ENCODE measurements around the gene RAX. TPM values are rescaled to one million over a fixed set of nuclear protein-coding genes. Genes with fewer than 3 reads are reported as not detected.

RAX gene
- total RNA-seq, 1 donor from 2014 or later: not detected

GRCh38 chr18:59233017-59233410 lies 40.2 kb downstream of the RAX start:
- Mint-ChIP-seq H3K4me3 (ENCODE audit: unreplicated experiment) (no peak overlapping the region), H3K36me3 (ENCODE audit: low read depth, unreplicated experiment) (no peaks in the 10 kb centered on the region), H3K9me3 (ENCODE audit: unreplicated experiment) (no peaks in the 10 kb centered on the region), H3K27me3 (ENCODE audit: unreplicated experiment) (no peaks in the 10 kb centered on the region), H3K27ac (ENCODE audit: unreplicated experiment) (no peak overlapping the region), H3K4me1 (ENCODE audit: unreplicated experiment) (no peaks in the 10 kb centered on the region)
- TF ChIP-seq, protein P1, sequence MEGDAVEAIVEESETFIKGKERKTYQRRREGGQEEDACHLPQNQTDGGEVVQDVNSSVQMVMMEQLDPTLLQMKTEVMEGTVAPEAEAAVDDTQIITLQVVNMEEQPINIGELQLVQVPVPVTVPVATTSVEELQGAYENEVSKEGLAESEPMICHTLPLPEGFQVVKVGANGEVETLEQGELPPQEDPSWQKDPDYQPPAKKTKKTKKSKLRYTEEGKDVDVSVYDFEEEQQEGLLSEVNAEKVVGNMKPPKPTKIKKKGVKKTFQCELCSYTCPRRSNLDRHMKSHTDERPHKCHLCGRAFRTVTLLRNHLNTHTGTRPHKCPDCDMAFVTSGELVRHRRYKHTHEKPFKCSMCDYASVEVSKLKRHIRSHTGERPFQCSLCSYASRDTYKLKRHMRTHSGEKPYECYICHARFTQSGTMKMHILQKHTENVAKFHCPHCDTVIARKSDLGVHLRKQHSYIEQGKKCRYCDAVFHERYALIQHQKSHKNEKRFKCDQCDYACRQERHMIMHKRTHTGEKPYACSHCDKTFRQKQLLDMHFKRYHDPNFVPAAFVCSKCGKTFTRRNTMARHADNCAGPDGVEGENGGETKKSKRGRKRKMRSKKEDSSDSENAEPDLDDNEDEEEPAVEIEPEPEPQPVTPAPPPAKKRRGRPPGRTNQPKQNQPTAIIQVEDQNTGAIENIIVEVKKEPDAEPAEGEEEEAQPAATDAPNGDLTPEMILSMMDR (IDR thresholded peaks at IDR 0.05; ENCODE audit: unreplicated experiment): no peak
- no peak for DNase-seq (ENCODE audit: low spot score)

DNA sequence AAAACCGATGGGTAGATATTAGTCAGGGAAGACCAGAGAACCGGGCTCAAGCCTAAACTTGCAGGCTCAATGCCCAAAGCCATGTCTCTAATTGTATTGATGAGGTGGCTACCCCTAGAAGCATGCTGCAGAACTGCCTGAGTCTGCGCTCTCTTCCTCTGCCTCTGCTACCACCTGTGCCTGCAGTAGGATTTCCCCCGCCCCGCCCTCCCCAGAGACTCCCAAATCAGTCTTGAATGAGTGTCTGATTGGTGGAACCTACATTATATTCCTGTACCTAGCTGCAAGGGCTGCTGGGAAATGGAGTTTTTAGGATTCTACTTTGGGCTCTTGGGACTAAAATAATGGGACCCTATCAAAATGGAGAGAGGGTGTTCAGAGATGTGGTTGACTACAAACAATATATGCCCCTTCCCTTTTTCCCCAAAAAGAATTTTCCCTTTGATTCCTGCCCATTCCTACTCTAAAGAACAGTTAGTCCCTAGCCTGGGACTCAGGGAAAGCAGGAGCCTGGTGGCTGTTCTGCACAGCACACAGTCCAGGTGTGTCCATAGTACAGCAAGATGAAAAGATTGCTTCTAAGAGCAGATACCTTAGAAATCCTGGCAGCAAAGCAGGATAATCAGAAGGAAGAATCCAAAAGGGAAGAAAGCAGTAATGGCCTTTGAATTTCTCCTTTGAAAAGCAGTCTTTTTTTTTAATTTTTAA lies 40.8 kb downstream of the RAX start:
- no peak overlapping the region for H3K27ac Mint-ChIP-seq (ENCODE audit: unreplicated experiment)
- TF ChIP-seq, protein P1 (IDR thresholded peaks at IDR 0.05; ENCODE audit: unreplicated experiment): no peak
- H3K36me3 Mint-ChIP-seq (ENCODE audit: low read depth, unreplicated experiment): no peaks in the 10 kb centered on the region
- no peak overlapping the region for H3K4me3 Mint-ChIP-seq (ENCODE audit: unreplicated experiment)
- H3K27me3 Mint-ChIP-seq (ENCODE audit: unreplicated experiment): no peaks in the 10 kb centered on the region
- DNase-seq (ENCODE audit: low spot score): no peak
- no peaks in the 10 kb centered on the region for H3K4me1 Mint-ChIP-seq (ENCODE audit: unreplicated experiment)
- no peaks in the 10 kb centered on the region for H3K9me3 Mint-ChIP-seq (ENCODE audit: unreplicated experiment)

GRCh38 chr18:59231877-59232276 lies 41.4 kb downstream of the RAX start:
- Mint-ChIP-seq H3K36me3 (ENCODE audit: low read depth, unreplicated experiment) (no peaks in the 10 kb centered on the region), H3K4me1 (ENCODE audit: unreplicated experiment) (no peaks in the 10 kb centered on the region), H3K27ac (ENCODE audit: unreplicated experiment) (no peak overlapping the region), H3K4me3 (ENCODE audit: unreplicated experiment) (no peak overlapping the region), H3K27me3 (ENCODE audit: unreplicated experiment) (no peaks in the 10 kb centered on the region), H3K9me3 (ENCODE audit: unreplicated experiment) (no peaks in the 10 kb centered on the region)
- DNase-seq (ENCODE audit: low spot score): no peak
- TF ChIP-seq, protein P1 (IDR thresholded peaks at IDR 0.05; ENCODE audit: unreplicated experiment): no peak

DNA sequence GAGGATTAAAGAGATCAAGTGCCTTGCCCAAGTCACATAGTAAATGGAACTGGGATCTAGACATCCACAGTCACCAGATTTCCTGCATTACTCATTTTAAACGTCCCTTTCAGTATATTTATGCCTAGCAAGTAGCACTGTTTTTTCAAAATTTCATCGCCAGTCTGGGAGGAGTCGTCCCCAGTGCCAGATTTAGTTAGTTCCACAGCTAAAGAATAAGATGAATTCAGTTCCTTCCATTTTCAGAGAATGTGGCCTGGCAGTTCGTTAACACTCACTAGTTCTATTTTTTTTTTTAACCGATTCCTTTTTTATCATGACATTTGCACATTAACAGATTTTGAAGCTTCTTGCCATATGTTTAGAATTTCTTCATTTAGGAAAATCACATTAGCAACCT lies 42.1 kb downstream of the RAX start:
- no peaks in the 10 kb centered on the region for H3K9me3 Mint-ChIP-seq (ENCODE audit: unreplicated experiment)
- TF ChIP-seq, protein P1 (IDR thresholded peaks at IDR 0.05; ENCODE audit: unreplicated experiment): no peak
- no peaks in the 10 kb centered on the region for H3K27me3 Mint-ChIP-seq (ENCODE audit: unreplicated experiment)

DNA sequence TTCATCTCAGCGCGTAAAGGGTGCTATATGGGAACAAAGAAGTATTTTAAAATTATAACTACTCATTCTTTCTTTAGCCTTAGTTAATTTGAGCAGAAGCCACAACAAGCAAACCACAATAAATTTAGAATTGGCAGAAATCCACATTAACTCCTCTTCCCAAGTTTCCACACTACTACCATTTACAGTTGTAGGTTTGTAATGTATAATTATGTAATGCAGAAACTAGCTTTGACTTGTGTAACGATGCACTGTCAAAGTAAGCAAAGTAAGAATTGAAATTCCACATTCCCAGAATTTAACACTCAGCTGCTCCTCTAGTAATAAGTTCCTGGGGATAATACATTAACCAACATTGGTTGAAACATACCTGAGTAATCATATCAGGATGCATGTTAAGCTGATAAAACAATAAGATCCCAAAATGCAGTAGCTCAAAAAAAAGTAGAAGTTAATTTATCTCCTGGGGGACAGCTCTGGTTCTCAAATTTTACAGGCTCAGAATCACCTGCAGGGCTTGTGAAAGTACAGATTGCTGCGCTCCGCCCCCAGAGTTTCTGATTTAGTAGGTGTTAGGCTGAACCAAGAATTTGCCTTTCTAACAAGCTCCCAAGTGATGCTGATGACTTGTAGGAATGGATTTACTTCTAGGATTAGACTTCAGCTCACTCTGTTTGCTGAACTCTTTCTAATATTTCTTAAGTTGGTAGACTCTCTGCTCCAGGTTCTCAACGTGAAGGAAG lies 43.4 kb downstream of the RAX start:
- Mint-ChIP-seq H3K4me1 (ENCODE audit: unreplicated experiment) (no peaks in the 10 kb centered on the region), H3K36me3 (ENCODE audit: low read depth, unreplicated experiment) (no peaks in the 10 kb centered on the region), H3K4me3 (ENCODE audit: unreplicated experiment) (no peak overlapping the region), H3K9me3 (ENCODE audit: unreplicated experiment) (no peaks in the 10 kb centered on the region), H3K27me3 (ENCODE audit: unreplicated experiment) (no peaks in the 10 kb centered on the region), H3K27ac (ENCODE audit: unreplicated experiment) (no peak overlapping the region)
- DNase-seq (ENCODE audit: low spot score): no peak
- TF ChIP-seq, protein P1 (IDR thresholded peaks at IDR 0.05; ENCODE audit: unreplicated experiment): no peak

More for the DNA sequence above, 42.1 kb downstream of the RAX start:
- Mint-ChIP-seq H3K36me3 (ENCODE audit: low read depth, unreplicated experiment) (no peaks in the 10 kb centered on the region), H3K27ac (ENCODE audit: unreplicated experiment) (no peak overlapping the region), H3K4me1 (ENCODE audit: unreplicated experiment) (no peaks in the 10 kb centered on the region), H3K4me3 (ENCODE audit: unreplicated experiment) (no peak overlapping the region)
- no peak for DNase-seq (ENCODE audit: low spot score)

Data from endothelial cell (in vitro differentiated cells).